CD14-positive monocyte (primary cell): ENCODE measurements around the gene CMTM4. TPM values are rescaled to one million over a fixed set of nuclear protein-coding genes. Genes with fewer than 3 reads are reported as not detected.
A peak's percentile ranks its signal among the peaks of the same experiment; 100 is the strongest.

Source experiments
- DNase-seq, 3 donors: peaks; one replicate each; pipeline ENCODE4 v3.0.0-alpha.2; 2011 to 2022
- H2AFZ ChIP-seq: 2 replicates; pipeline ENCODE4 v1.6.0; 2012; ENCODE audit warnings: mild to moderate bottlenecking, low read depth, low read length, inconsistent platforms; ENCODE audit not compliant: insufficient read depth, poor library complexity, severe bottlenecking
- H3K27ac ChIP-seq, 2 donors: 1 replicate in 1 of 2; 2 replicates in 1 of 2; pipeline ENCODE4 v1.5.1; 2012 to 2013; ENCODE audit warnings: low read length in 2 of 2, control low read depth in 1 of 2, inconsistent platforms in 1 of 2, low read depth in 1 of 2, mild to moderate bottlenecking in 1 of 2
- H3K27me3 ChIP-seq, 2 donors: one replicate each; pipeline versions ENCODE4 v1.6.0 to v1.6.1; 2011 to 2013; ENCODE audit warnings: low read length in 2 of 2; ENCODE audit not compliant: control insufficient read depth in 2 of 2, insufficient read depth in 2 of 2
- H3K36me3 ChIP-seq, 2 donors: replicated peaks in 1 of 2; 1 replicate in 1 of 2; 2 replicates in 1 of 2; pipeline versions ENCODE4 v1.5.1 to v1.6.1; 2012 to 2013; ENCODE audit warnings: low read length in 2 of 2, control low read depth in 1 of 2, inconsistent platforms in 1 of 2, mild to moderate bottlenecking in 1 of 2; ENCODE audit not compliant: insufficient read depth in 2 of 2, control insufficient read depth in 1 of 2
- H3K4me1 ChIP-seq, 2 donors: 1 replicate in 1 of 2; 2 replicates in 1 of 2; pipeline versions ENCODE4 v1.5.1 to v1.6.1; 2012 to 2013; ENCODE audit warnings: low read length in 2 of 2, control low read depth in 1 of 2, inconsistent platforms in 1 of 2, mild to moderate bottlenecking in 1 of 2, moderate library complexity in 1 of 2; ENCODE audit not compliant: insufficient read depth in 2 of 2, control insufficient read depth in 1 of 2
- H3K4me2 ChIP-seq: replicated peaks from 2 replicates; pipeline ENCODE3; 2012; ENCODE audit warnings: low read length, moderate library complexity, mild to moderate bottlenecking; ENCODE audit not compliant: poor library complexity, severe bottlenecking; ENCODE audit errors: extremely low read depth
- H3K4me3 ChIP-seq, 3 experiments: fragments of 200-600 bp in 1 of 3; sonication (generic) in 1 of 3; replicated peaks in 1 of 3; 1 replicate in 2 of 3; 2 replicates in 1 of 3; pipeline ENCODE4 v1.5.1; 2011 to 2013; ENCODE audit warnings: low read length in 3 of 3, mild to moderate bottlenecking in 3 of 3, control low read depth in 2 of 3, low read depth in 2 of 3, inconsistent platforms in 1 of 3, moderate library complexity in 1 of 3
- H3K79me2 ChIP-seq: 2 replicates; pipeline ENCODE4 v1.6.0; 2012; ENCODE audit warnings: mild to moderate bottlenecking, control low read depth, inconsistent platforms, low read length, moderate library complexity; ENCODE audit not compliant: insufficient read depth
- H3K9ac ChIP-seq: 2 replicates; pipeline ENCODE4 v1.6.0; 2017; ENCODE audit warnings: low read length, mild to moderate bottlenecking; ENCODE audit not compliant: insufficient read depth, poor library complexity, severe bottlenecking
- H3K9me3 ChIP-seq, 2 donors: replicated peaks in 1 of 2; 1 replicate in 1 of 2; 2 replicates in 1 of 2; pipeline versions ENCODE4 v1.5.1 to v1.6.1; 2012 to 2013; ENCODE audit warnings: low read length in 2 of 2, control low read depth in 1 of 2; ENCODE audit not compliant: control insufficient read depth in 1 of 2, insufficient read depth in 1 of 2
- H4K20me1 ChIP-seq: 2 replicates; pipeline ENCODE4 v1.6.0; 2012; ENCODE audit warnings: mild to moderate bottlenecking, low read length, control low read depth, moderate library complexity; ENCODE audit not compliant: insufficient read depth
- H3K27ac Mint-ChIP-seq, 7 donors: one replicate each; pipeline ENCODE4 v1.8.0; 2020; ENCODE audit warnings: mild to moderate bottlenecking in 7 of 7, mixed read lengths in 7 of 7, moderate library complexity in 6 of 7, inconsistent platforms in 2 of 7
- H3K27me3 Mint-ChIP-seq, 3 donors: one replicate each; pipeline ENCODE4 v1.8.0; 2021 to 2022; ENCODE audit warnings: low read depth in 3 of 3, mild to moderate bottlenecking in 3 of 3, mixed read lengths in 3 of 3, moderate library complexity in 3 of 3, inconsistent platforms in 1 of 3
- H3K36me3 Mint-ChIP-seq, 2 donors: one replicate each; pipeline ENCODE4 v1.8.0; 2020; ENCODE audit warnings: mixed read lengths in 2 of 2, inconsistent platforms in 1 of 2, mild to moderate bottlenecking in 1 of 2
- H3K4me1 Mint-ChIP-seq: one replicate; pipeline ENCODE4 v1.8.0; 2020; ENCODE audit warnings: mild to moderate bottlenecking, mixed read lengths
- H3K4me3 Mint-ChIP-seq, 2 donors: one replicate each; pipeline ENCODE4 v1.8.0; 2020; ENCODE audit warnings: mild to moderate bottlenecking in 2 of 2, mixed read lengths in 2 of 2, moderate library complexity in 1 of 2
- H3K9me3 Mint-ChIP-seq, 7 donors: one replicate each; pipeline ENCODE4 v1.8.0; 2020 to 2022; ENCODE audit warnings: mixed read lengths in 7 of 7, mild to moderate bottlenecking in 6 of 7, moderate library complexity in 6 of 7, inconsistent platforms in 2 of 7
- WGBS: methylation state at CpG from one replicate; pipeline ENCODE4 v1.1.5; 2013; ENCODE audit warnings: missing lambda C conversion rate; ENCODE audit not compliant: insufficient coverage; 5-methylcytosine and 5-hydroxymethylcytosine counted together
- intact Hi-C, 2 donors: fragments of 100-400 bp; cut with micrococcal nuclease; formaldehyde crosslinking; loops; one replicate each; pipeline versions ENCODE4 v1.15.0 to v1.15.1; 2023
- polyA plus RNA-seq, 3 donors: library from polyadenylated mRNA; depleted of rRNA in 1 of 3; unstranded in 2 of 3; stranded (reverse) in 1 of 3; fragments of 300-500 nt in 2 of 3; fragments of >200 nt in 1 of 3; fragmentation: Illumina TruSeq in 2 of 3; gene quantifications; 1 replicate in 2 of 3; 2 replicates in 1 of 3; pipeline ENCODE4 v1.2.3, GENCODE V29; 2012 to 2021
- TF ChIP-seq, protein P1 (sequence below): fragments of 200-600 bp; IDR thresholded peaks from one replicate; pipeline ENCODE4 v1.8.0; 2022; ENCODE audit warnings: antibody characterized with exemption, mild to moderate bottlenecking

CMTM4 gene
- polyA plus RNA-seq, 3 donors, result 0.41 to 21.2 (median 0.45) TPM

DNA sequence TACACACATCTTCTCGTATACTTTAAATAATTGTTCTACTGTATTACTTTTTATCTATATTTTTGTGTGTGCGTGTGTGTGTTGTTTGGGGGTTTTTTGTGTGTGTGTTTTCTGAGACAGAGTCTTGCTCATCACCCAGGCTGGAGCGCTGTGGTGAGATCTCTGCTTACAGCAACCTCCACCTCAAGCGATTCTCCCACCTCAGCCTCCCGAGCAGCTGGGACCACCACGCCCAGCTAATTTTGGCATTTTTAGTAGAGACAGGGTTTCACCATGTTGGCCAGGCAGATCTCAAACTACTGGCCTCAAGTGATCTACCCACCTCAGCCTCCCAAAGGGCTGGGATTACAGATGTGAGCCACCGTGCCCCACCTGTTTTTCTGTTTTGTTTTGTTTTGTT lies 1.5 kb upstream of the CMTM4 start:
- H3K4me1 Mint-ChIP-seq, result peaks cover 82% of the 10 kb centered on the region
- no peak overlapping the region for H3K4me2 ChIP-seq
- intact Hi-C loops, result loop anchor here in 1 of 2 donors (5.0 to 10.0 kb wide), 2 partner anchors 46 to 547 kb away; partner anchors contain the start of genes FHOD1 and SLC9A5

DNA sequence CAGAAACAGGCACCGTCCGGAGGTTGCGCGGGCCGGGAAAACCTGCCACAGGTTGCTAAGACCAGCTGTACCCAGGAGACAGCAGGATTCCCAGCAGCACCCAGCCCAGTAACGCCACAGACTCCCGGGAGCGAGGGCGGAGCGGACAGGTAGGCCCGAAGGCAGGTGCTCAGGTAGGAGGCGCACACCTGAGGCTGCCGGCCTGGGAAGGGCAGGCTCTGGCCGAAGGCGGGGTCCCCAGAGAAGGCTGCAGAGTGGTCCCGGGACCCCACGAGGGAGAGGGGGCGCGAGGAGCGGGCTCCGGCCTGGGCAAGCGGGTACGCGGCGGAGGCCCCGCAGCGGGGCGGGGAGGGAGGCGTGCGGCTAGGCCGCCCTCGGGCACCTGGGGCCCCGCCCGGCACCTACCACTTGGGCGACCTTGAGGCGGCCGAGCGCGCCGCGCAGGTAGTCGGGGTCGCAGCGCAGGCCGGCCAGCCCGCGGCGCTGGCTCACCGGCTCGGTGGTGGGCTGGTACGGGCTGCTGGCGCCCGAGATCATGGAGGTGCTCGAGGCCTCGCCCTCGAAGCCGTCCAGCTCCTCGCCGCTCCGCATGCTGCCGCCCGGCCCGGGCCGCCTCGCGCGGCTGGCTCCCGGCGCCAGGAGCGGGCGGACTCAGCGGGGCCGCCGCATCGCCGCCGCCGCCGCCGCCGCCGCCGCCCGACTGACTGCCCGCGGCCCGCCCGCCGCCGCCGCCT lies 441 bp downstream of the CMTM4 start:
- TF ChIP-seq, protein P1, sequence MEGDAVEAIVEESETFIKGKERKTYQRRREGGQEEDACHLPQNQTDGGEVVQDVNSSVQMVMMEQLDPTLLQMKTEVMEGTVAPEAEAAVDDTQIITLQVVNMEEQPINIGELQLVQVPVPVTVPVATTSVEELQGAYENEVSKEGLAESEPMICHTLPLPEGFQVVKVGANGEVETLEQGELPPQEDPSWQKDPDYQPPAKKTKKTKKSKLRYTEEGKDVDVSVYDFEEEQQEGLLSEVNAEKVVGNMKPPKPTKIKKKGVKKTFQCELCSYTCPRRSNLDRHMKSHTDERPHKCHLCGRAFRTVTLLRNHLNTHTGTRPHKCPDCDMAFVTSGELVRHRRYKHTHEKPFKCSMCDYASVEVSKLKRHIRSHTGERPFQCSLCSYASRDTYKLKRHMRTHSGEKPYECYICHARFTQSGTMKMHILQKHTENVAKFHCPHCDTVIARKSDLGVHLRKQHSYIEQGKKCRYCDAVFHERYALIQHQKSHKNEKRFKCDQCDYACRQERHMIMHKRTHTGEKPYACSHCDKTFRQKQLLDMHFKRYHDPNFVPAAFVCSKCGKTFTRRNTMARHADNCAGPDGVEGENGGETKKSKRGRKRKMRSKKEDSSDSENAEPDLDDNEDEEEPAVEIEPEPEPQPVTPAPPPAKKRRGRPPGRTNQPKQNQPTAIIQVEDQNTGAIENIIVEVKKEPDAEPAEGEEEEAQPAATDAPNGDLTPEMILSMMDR, result no peak
- Mint-ChIP-seq H3K27ac (peak overlapping the region in 6 of 7 donors; percentile 56 to 76 (median 64)), H3K4me3 (peak overlapping the region; percentile 91 to 93), H3K27me3 (peaks cover 0 to 2% (median 0%) of the 10 kb centered on the region in 3 donors), H3K36me3 (peaks cover 3 to 12% of the 10 kb centered on the region in 2 donors), H3K4me1 (peaks cover 70% of the 10 kb centered on the region), H3K9me3 (no peaks in the 10 kb centered on the region)
- Histone ChIP-seq H3K4me3 (peak overlapping the region; percentile 40 to 87 (median 74)), H3K36me3 (no peaks in the 10 kb centered on the region), H3K79me2 (peaks cover 57% of the 10 kb centered on the region), H3K4me2 (peak overlapping the region; percentile 99), H3K27ac (peak overlapping the region; percentile 21 to 58), H3K9me3 (no peaks in the 10 kb centered on the region), H3K4me1 (peaks cover 66 to 72% of the 10 kb centered on the region in 2 donors), H3K9ac (peak overlapping the region; percentile 66), H3K27me3 (no peaks in the 10 kb centered on the region), H4K20me1 (peaks cover 23% of the 10 kb centered on the region), H2AFZ (peak overlapping the region; percentile 72)
- peak in 1 of 3 donors; percentile 9 for DNase-seq
- intact Hi-C loops, result loop anchor here in 1 of 2 donors (5.0 to 10.0 kb wide), 2 partner anchors 44 to 549 kb away; partner anchors contain the start of genes FHOD1 and SLC9A5
- under 1% methylated on average over 91 of the region's 91 CpGs for WGBS

More for the DNA sequence above, 1.5 kb upstream of the CMTM4 start:
- no peak for DNase-seq
- Mint-ChIP-seq H3K27me3 (peaks cover 0 to 2% (median 0%) of the 10 kb centered on the region in 3 donors), H3K9me3 (no peaks in the 10 kb centered on the region), H3K4me3 (no peak overlapping the region), H3K27ac (no peak overlapping the region), H3K36me3 (peaks cover 0 to 6% of the 10 kb centered on the region in 2 donors)
- no peak overlapping the region for H3K9ac ChIP-seq
- no peaks in the 10 kb centered on the region for H3K27me3 ChIP-seq
- H3K79me2 ChIP-seq, result peaks cover 38% of the 10 kb centered on the region
- no peak overlapping the region for H2AFZ ChIP-seq
- peaks cover 9% of the 10 kb centered on the region for H4K20me1 ChIP-seq
- TF ChIP-seq, protein P1, result no peak
- H3K4me3 ChIP-seq, result no peak overlapping the region
- H3K9me3 ChIP-seq, result no peaks in the 10 kb centered on the region
- no peak overlapping the region for H3K27ac ChIP-seq
- H3K36me3 ChIP-seq, result no peaks in the 10 kb centered on the region
- peaks cover 80 to 86% of the 10 kb centered on the region in 2 donors for H3K4me1 ChIP-seq
- WGBS, result no CpG with 5 or more reads among the region's 7 CpGs
